Peyer's patch (tissue), 4 donors: Measurements from ENCODE around the gene IKBIP. TPM values are rescaled to one million over a fixed set of nuclear protein-coding genes. Genes with fewer than 3 reads are reported as not detected.
A peak's percentile ranks its signal among the peaks of the same experiment; 100 is the strongest.

Source experiments
- DNase-seq, 3 donors: peaks; one replicate each; pipeline ENCODE4 v3.0.0-alpha.2; 2017 to 2019
- H3K27ac ChIP-seq, 4 donors: fragments of 200-600 bp; sonication (generic); one replicate each; pipeline ENCODE4 v1.5.1; 2016 to 2019
- H3K27me3 ChIP-seq, 2 donors: fragments of 200-600 bp; sonication (generic); one replicate each; pipeline ENCODE4 v1.5.1; 2019
- H3K36me3 ChIP-seq, 3 donors: fragments of 200-600 bp; sonication (generic); one replicate each; pipeline ENCODE4 v1.5.1; 2016 to 2019
- H3K4me1 ChIP-seq, 4 donors: fragments of 200-600 bp; sonication (generic); one replicate each; pipeline ENCODE4 v1.5.1; 2016 to 2019
- H3K4me3 ChIP-seq, 4 donors: fragments of 200-600 bp; sonication (generic); 1 replicate in 3 of 4; 2 replicates in 1 of 4; pipeline ENCODE4 v1.5.1; 2016 to 2019; ENCODE audit warnings: mild to moderate bottlenecking in 1 of 4
- H3K9me3 ChIP-seq, 4 donors: fragments of 200-600 bp; sonication (generic); one replicate each; pipeline ENCODE4 v1.5.1; 2016 to 2019; ENCODE audit warnings: mild to moderate bottlenecking in 1 of 4
- CTCF ChIP-seq, 6 experiments: fragments of 450-650 bp in 4 of 6; fragments of 200-600 bp in 2 of 6; sonication (generic) in 1 of 6; IDR thresholded peaks; one replicate each; pipeline ENCODE4 v1.5.1; 2017 to 2019; ENCODE audit warnings: antibody characterized with exemption in 6 of 6, mild to moderate bottlenecking in 3 of 6, moderate library complexity in 1 of 6
- POLR2A ChIP-seq, 2 donors: fragments of 450-650 bp; IDR thresholded peaks; one replicate each; pipeline ENCODE4 v1.5.1; 2017; ENCODE audit warnings: antibody characterized with exemption in 2 of 2, mild to moderate bottlenecking in 2 of 2, moderate library complexity in 2 of 2
- total RNA-seq, 4 donors: library from RNA; depleted of rRNA; stranded (reverse); fragments of >200 nt; gene quantifications; one replicate each; pipeline ENCODE4 v1.1.0, GENCODE V29; 2016

IKBIP gene
- total RNA-seq, 4 donors from 2014 or later = 2.6 to 10.7 (median 3.8) TPM; not detected in 1

- Histone ChIP-seq H3K36me3 (peaks cover 0 to 80% (median 0%) of the 10 kb centered on the region in 3 donors), H3K27me3 (no peaks in the 10 kb centered on the region), H3K4me3 (no peak overlapping the region), H3K4me1 (no peaks in the 10 kb centered on the region), H3K27ac (no peak overlapping the region), H3K9me3 (no peaks in the 10 kb centered on the region)
- no peak for DNase-seq
- TF ChIP-seq POLR2A (IDR thresholded peaks at IDR 0.05) (no peak), CTCF (IDR thresholded peaks at IDR 0.05) (no peak)
Measured at GRCh38 chr12:98660521-98660920, 15.9 kb upstream of the IKBIP start.

GRCh38 chr12:98656289-98657101, 11.9 kb upstream of the IKBIP start:
- no peak for TF ChIP-seq POLR2A (IDR thresholded peaks at IDR 0.05)
- TF ChIP-seq CTCF (IDR thresholded peaks at IDR 0.05) = no peak
- H3K4me3 ChIP-seq = no peak overlapping the region
- no peaks in the 10 kb centered on the region for H3K4me1 ChIP-seq
- no peak for DNase-seq
- H3K27ac ChIP-seq = no peak overlapping the region
- no peaks in the 10 kb centered on the region for H3K9me3 ChIP-seq
- H3K36me3 ChIP-seq = peaks cover 0 to 54% (median 0%) of the 10 kb centered on the region in 3 donors
- H3K27me3 ChIP-seq = no peaks in the 10 kb centered on the region

- TF ChIP-seq POLR2A (IDR thresholded peaks at IDR 0.05) (no peak), CTCF (IDR thresholded peaks at IDR 0.05) (peak; percentile 21 to 81 (median 66))
- Histone ChIP-seq H3K4me3 (no peak overlapping the region), H3K4me1 (no peaks in the 10 kb centered on the region), H3K27me3 (no peaks in the 10 kb centered on the region), H3K9me3 (no peaks in the 10 kb centered on the region), H3K36me3 (peaks cover 0 to 51% (median 0%) of the 10 kb centered on the region in 3 donors), H3K27ac (no peak overlapping the region)
- no peak for DNase-seq
Measured at GRCh38 chr12:98653866-98654493, 9.4 kb upstream of the IKBIP start.

- no peaks in the 10 kb centered on the region for H3K27me3 ChIP-seq
- TF ChIP-seq POLR2A (IDR thresholded peaks at IDR 0.05) (no peak), CTCF (IDR thresholded peaks at IDR 0.05) (no peak)
- H3K4me3 ChIP-seq = no peak overlapping the region
- peaks cover 0 to 10% (median 1%) of the 10 kb centered on the region in 4 donors for H3K4me1 ChIP-seq
- H3K9me3 ChIP-seq = no peaks in the 10 kb centered on the region
- peaks cover 0 to 41% (median 0%) of the 10 kb centered on the region in 3 donors for H3K36me3 ChIP-seq
- no peak overlapping the region for H3K27ac ChIP-seq
- no peak for DNase-seq
Measured at GRCh38 chr12:98651328-98651727, 6.7 kb upstream of the IKBIP start.

- H3K36me3 ChIP-seq = peaks cover 0 to 30% (median 0%) of the 10 kb centered on the region in 3 donors
- H3K4me1 ChIP-seq = peaks cover 0 to 11% (median 3%) of the 10 kb centered on the region in 4 donors
- H3K9me3 ChIP-seq = no peaks in the 10 kb centered on the region
- peak overlapping the region; percentile 67 to 95 (median 83) for H3K4me3 ChIP-seq
- DNase-seq = no peak
- no peak overlapping the region for H3K27ac ChIP-seq
- no peaks in the 10 kb centered on the region for H3K27me3 ChIP-seq
- TF ChIP-seq POLR2A (IDR thresholded peaks at IDR 0.05) (no peak), CTCF (IDR thresholded peaks at IDR 0.05) (peak in 4 of 6 experiments; percentile 13 to 30 (median 20))
Measured at GRCh38 chr12:98646294-98647090, 1.9 kb upstream of the IKBIP start.
